ENCODE results near the gene ERBIN. TPM values are rescaled to one million over a fixed set of nuclear protein-coding genes. Genes with fewer than 3 reads are reported as not detected.
A peak's percentile ranks its signal among the peaks of the same experiment; 100 is the strongest.

Gene ERBIN
- total and polyA plus RNA-seq, 9 of the 15 experiments (the other 6 are each of a cell fraction or from before 2014, with no cell fraction given), result 11.9 to 72.8 (median 41.7) TPM

DNA sequence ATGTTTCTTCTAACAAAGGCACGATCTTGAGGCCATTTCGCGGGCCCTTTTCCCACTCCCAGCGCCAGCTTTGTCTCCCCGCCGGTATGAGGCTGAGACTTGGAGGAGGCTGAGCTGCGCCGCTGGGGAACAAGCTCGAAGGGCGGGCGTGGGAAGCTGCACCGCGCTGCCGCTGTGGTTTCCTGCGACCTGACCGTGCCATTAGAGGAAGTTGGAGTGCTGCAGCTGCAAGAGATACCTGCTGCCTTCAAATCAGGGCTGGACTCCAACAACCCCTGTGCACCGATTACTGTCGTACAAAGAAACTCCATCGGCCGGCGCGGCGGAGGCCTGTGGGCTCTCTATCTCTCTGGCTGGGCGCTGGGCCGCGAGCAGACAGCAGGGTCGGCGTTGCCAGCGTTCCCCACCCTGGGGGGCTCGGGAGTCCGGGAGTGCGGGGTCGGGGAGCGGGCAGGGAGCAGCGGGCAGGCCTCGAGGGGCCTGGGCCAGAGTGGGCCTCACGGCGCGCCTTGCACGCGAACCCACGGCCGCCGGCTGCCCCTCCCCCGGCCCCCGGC is 1.3 kb upstream of the ERBIN start (continued):
- TF ChIP-seq RUNX1 (IDR thresholded peaks at IDR 0.05; ENCODE audit: low read depth) (no peak), BCOR (IDR thresholded peaks at IDR 0.05) (peak; percentile 64), TEAD2 (tag; IDR thresholded peaks at IDR 0.05) (no peak), ELF2 (CRISPR knock-in tag; IDR thresholded peaks at IDR 0.05) (no peak), CBX3 (IDR thresholded peaks at IDR 0.05; ENCODE audit: borderline replicate concordance in 1 of 2, low read length in 2 of 2) (no peak; a peak in 1 of 3 replicates), KLF16 (IDR thresholded peaks at IDR 0.05) (no peak)

- Histone ChIP-seq H2AFZ (ENCODE audit: low read depth, low read length) (peak overlapping the region; percentile 77), H3K9me1 (ENCODE audit: control insufficient read depth, insufficient read depth, low read length) (no peaks in the 10 kb centered on the region), H3K27me3 (ENCODE audit: control insufficient read depth in 2 of 2, insufficient read depth in 2 of 2, low read length in 2 of 2) (no peaks in the 10 kb centered on the region), H3K9ac (ENCODE audit: insufficient read depth in 1 of 2, low read depth in 2 of 2, low read length in 2 of 2) (peak overlapping the region; percentile 95 to 99), H3K27ac (ENCODE audit: extremely low read depth, low read depth, low read length) (peak overlapping the region; percentile 97), H3K4me2 (ENCODE audit: insufficient read depth, low read length) (peak overlapping the region; percentile 90), H4K20me1 (replicated peaks; ENCODE audit: control insufficient read depth, insufficient read depth, low read length) (no peaks in the 10 kb centered on the region), H3K79me2 (ENCODE audit: control insufficient read depth, insufficient read depth, low read length) (peaks cover 60% of the 10 kb centered on the region), H3K9me3 (replicated peaks; ENCODE audit: control insufficient read depth, insufficient read depth, low read depth, low read length) (no peaks in the 10 kb centered on the region), H3K36me3 (ENCODE audit: control insufficient read depth, insufficient read depth, low read length) (peaks cover 5% of the 10 kb centered on the region; the same call in 2 of the 3 replicates), H3K4me1 (replicated peaks in 1 of 2; ENCODE audit: control insufficient read depth in 2 of 2, insufficient read depth in 2 of 2, low read length in 2 of 2) (peaks cover 2 to 16% of the 10 kb centered on the region in 2 experiments; a peak in 4 of 5 replicates), H3K4me3 (peak overlapping the region; percentile 90)
- in situ Hi-C loops (cut with MboI), result loop anchor here (5.0 kb wide), 1 partner anchor 107 kb away; no protein-coding TSS in a partner anchor
- CTCF ChIA-PET (ENCODE audit: low intra/inter-chr PET ratio), result interaction anchor here (0.6 kb wide), 1 partner anchor 97 kb away, joined by 8 read pairs; no protein-coding TSS in a partner anchor
- peak; percentile 80 for ATAC-seq
- no TSS peak for BruUV-seq (replicated peaks)
- POLR2A ChIA-PET, result interaction anchor here (0.9 to 1.1 kb wide), 6 partner anchors 11 to 83 kb away, joined by 3 to 4 read pairs (median 3); no protein-coding TSS in a partner anchor
- no peak for FAIRE-seq
- intact Hi-C loops (cut with micrococcal nuclease), result loop anchor here (2.0 to 10.0 kb wide), 3 partner anchors 203 to 301 kb away; partner anchors contain the start of genes NLN, SGTB, SHLD3 and SREK1
- DNase-seq (ENCODE audit: extremely low read depth in 1 of 4, low spot score in 3 of 4), result peak; percentile 89 to 91 (median 90)
- under 1% methylated on average over 43 of the region's 94 CpGs for WGBS (ENCODE audit: insufficient coverage, low coverage, missing lambda C conversion rate)
- peak; percentile 92 for TF ChIP-seq POLR2A (conservative IDR thresholded peaks at IDR 0.05)
- TF ChIP-seq BRF2 (IDR thresholded peaks at IDR 0.05; ENCODE audit: borderline replicate concordance, insufficient read depth, insufficient read length), result no peak
- TF ChIP-seq ZBED1 (IDR thresholded peaks at IDR 0.05), result no peak
- TF ChIP-seq ELF2 (CRISPR knock-in tag; IDR thresholded peaks at IDR 0.05), result no peak
- no peak for TF ChIP-seq HMBOX1 (IDR thresholded peaks at IDR 0.05)
- TF ChIP-seq BDP1 (IDR thresholded peaks at IDR 0.05; ENCODE audit: insufficient read depth, insufficient read length), result no peak
- peak; percentile 77 for TF ChIP-seq BCOR (IDR thresholded peaks at IDR 0.05)
- TF ChIP-seq NR3C1 (CRISPR knock-in tag; IDR thresholded peaks at IDR 0.05), result peak; percentile 64; the same call in 1 of the 2 replicates
- no peak for TF ChIP-seq ELF1 (tag; IDR thresholded peaks at IDR 0.05)
- TF ChIP-seq IRF9 (tag; IDR thresholded peaks at IDR 0.05), result no peak
- TF ChIP-seq NR0B1 (IDR thresholded peaks at IDR 0.05; ENCODE audit: partially characterized antibody), result no peak
- no peak for TF ChIP-seq FOS (IDR thresholded peaks at IDR 0.05; ENCODE audit: extremely low read depth, insufficient read length)
- no peak; a peak in 1 of 4 replicates for TF ChIP-seq CSDE1 (IDR thresholded peaks at IDR 0.05)
- no peak for TF ChIP-seq RFX7 (CRISPR knock-in tag; IDR thresholded peaks at IDR 0.05)
These were observed 637 bp upstream of the ERBIN start for GRCh38 chr5:65925601-65926275.

Data from K562 (cell line).